HG02623 (cell line): ENCODE measurements around the gene KRT14.
"Not testable (repeated sequence)": the region's sequence is repeated elsewhere in the genome, so short reads cannot be mapped to it uniquely, and the experiment has no call there.

Source experiments
- ATAC-seq: cut with Tn5 transposase; IDR thresholded peaks from one replicate; pipeline ENCODE4 v1.9.1; 2021; ENCODE audit warnings: moderate library complexity; ENCODE audit not compliant: unreplicated experiment

KRT14 gene

DNA sequence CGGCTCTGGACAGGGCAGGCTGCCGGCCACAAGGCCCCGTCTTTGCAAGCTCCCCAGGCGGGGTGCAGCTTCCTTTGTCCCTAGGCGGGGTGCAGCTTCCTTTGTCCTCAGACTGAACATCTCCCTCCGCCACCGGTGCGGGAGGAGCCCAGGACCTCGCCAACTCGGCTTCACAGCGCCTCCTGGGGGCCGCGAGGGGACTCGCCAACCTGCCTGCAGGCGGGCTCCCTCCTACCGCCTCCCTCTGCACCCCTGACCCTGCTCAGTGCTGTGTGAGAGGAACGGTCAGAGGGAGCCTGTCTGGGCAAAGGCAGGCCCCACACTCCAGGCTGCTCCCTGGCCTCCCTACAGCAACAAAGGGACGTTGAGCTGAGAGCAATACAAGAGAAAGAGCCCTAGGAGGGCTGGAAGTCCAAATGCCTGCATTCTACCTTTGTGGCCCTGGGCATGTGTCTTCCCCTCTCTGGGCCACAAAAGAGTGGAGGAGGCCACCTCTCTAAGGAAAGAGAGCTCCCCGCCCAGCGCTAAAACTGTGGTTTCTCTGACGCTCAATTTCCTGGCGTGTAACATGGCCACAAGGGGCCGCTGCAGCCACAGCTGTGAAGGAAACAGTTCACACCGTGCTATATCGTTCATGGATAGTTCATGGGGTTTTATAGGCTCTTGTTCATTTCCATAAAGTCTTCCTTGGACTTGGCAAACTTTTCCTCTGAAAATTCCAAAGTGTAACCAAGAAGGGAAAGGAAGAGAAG is 37.7 kb downstream of the KRT14 start:
- ATAC-seq, result no peak

DNA sequence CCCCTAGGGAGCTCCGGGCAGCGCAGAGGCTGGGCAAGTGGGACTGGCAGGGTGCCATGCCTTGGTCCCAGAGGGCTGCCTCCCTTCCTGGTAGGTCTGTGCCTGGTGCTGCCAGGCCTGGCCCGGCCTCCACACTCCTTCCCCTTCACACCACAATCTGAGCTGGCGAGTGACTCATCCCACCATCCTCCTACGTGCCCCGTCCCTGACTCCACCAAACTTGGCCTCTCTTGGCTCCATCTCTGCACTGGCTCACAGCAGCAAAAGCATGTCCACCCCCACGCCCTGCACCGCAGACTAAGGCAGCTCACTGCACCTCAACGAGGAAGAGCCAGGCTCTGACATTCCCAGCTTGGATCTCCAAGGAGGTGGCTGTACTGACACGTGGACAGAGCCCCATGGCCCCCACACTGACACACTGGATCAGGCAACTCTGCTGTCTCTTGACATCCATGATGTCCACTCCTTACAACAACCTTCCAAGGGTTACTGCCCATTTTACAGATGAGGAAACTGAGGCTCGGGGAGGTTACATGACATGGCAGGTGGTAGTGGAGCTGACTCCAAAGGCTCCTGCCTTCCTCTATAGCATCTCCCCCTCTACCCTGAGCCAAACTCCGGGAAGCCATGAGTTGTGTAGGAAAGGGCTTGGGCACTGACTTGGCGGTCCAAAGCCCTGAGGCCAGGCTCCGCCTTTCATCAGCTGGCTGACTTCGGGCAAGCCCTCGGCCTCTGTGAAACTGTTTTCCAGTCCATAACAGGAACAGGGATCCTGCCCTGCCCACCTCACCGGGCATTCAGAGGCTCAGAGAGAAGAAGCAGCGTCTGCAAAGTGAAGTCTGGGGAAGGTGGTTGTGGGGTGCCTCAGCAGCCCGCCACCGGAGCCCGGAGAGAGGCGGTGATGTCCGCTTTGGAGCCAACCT is 38.5 kb downstream of the KRT14 start:
- ATAC-seq, result no peak

DNA sequence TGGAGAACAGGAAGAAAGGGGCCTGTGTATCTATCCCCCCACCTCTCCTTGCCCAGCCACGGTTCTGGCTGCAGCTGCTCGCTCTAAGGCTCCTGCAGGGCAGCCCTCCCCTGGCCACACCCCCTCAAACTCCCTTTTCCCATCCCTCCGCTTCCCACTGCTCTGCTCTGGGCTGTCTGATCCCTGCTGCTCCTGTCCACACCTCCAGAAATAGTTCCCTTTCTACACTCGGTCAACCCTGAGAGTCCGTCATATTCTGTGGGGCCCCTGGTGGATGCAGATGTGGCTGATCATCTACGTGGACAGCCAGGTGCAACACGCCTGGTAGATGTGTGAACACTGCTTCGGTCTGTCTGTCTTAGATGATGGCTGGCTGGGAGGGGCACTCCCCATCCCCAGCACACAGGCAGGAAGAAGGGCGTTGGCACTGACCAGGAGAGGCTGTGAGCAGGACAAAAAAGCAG is 39.3 kb downstream of the KRT14 start:
- ATAC-seq, result no peak

DNA sequence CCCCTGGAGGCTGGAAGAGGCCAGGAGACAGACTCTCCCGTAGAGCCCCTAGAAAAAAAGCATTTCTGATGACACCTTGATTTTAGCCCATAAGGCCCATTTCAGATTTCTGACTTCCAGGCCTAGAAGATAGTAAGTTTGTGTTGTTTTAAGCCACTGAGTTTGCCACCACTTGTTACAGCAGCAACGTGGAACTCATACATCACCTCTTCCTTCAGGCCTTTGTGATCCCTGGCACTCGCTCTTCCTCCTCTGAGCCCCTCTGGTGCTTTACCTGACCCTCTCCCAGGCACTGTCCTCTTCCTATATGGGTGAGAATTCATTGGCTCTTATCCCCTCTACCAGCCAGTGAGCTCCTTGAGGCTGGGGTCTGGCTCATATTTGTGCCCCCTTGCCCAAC is 39.9 kb downstream of the KRT14 start:
- ATAC-seq, result no peak

DNA sequence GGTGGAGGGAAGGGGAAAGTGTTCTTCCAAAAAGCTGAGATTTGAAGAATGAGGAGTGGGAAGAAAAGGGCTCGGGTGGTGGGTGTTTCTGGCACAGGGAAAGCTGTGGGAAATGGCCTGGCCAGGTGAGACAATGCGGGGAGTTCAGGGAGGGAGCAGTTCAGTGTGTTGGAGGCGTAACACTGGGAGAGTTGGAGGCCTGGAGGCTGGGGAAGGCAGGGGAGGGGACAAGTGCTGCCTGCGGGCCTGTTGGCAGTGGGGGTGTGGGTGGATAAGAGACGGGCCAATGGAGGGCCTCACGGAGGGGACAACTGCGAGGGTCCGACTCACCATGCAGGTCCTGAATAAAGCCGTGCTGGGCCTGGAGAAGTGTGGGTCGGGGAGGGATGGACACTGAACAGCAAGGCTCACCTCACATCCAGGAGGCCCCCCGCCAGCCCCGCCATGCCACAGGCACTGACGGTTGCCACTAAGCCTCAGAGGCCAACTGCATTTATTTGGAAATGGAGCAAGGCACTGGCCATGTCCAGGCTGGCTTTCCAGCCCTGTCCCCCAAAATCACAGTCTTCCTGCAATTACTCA is 40.8 kb downstream of the KRT14 start:
- no peak for ATAC-seq

DNA sequence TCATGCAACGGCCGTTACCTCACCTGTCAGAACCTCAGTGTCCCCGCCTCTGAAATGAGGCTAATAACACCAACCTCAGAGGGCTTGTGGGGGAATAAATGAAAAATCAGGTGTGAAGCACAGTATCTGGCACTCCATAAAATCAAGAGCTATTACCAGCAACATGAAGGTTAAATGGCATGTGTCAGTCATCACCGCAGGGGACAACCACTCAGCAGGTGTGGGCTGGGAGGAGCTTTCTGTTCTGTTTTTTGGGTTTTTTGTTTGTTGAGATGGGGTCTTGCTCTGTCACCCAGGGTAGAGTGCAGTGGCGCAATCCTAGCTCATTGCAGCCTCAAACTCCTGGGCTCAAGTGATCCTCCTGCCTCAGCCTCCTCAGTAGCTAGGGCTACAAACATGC is 41.8 kb downstream of the KRT14 start:
- no peak for ATAC-seq

DNA sequence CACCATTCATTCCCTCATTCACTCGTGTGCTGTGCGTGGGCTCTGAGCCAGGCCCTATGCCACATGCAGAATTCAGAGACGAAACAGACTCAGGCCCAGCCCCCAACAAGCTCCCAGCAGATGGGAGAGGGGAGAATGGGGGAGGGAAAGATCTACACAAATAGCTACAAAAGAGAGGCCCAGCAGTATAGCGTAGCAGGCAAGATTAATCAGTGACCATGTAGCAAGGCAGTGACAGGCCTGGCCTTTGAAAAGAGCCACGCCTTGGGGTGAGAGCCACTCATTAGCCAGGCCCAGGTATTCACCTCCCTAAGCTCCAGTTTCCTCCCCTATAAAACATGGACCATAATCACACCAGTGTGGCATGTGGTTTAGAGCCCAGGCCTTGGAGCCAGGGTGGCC is 42.2 kb downstream of the KRT14 start:
- no peak for ATAC-seq

DNA sequence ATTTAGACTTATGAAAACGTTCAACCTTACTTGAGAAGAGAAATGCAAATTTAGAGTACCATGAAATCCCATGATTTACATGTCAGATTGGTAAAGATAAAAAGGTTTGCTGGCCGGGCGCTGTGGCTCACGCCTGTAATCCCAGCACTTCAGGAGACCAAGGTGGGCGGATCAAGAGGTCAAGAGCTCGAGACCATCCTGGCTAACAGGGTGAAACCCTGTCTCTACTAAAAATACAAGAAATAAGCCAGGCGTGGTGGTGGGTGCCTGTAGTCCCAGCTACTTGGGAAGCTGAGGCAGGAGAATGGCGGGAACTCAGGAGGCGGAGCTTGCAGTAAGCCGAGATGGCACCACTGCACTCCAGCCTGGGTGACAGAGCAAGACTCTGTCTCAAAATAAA is 43.9 kb downstream of the KRT14 start:
- not testable (repeated sequence) for ATAC-seq

DNA sequence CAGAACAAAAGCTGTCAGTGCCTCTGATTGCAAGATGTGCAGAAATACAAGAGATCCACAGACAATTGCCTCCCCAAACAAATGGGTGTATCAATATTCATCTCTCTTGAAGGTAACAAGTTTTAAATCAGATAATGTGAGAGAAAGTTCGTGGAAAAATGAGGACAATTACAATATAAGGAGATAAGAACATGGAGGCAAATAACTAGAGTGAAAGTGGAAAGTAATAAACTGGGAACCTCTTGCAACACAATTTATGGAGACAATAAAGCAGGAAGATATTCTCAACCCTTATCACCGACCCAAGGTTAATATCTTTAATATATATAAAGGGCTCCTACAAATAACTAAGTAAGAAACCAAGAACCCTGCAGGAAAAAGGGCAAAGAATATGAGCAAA is 44.3 kb downstream of the KRT14 start:
- no peak for ATAC-seq

DNA sequence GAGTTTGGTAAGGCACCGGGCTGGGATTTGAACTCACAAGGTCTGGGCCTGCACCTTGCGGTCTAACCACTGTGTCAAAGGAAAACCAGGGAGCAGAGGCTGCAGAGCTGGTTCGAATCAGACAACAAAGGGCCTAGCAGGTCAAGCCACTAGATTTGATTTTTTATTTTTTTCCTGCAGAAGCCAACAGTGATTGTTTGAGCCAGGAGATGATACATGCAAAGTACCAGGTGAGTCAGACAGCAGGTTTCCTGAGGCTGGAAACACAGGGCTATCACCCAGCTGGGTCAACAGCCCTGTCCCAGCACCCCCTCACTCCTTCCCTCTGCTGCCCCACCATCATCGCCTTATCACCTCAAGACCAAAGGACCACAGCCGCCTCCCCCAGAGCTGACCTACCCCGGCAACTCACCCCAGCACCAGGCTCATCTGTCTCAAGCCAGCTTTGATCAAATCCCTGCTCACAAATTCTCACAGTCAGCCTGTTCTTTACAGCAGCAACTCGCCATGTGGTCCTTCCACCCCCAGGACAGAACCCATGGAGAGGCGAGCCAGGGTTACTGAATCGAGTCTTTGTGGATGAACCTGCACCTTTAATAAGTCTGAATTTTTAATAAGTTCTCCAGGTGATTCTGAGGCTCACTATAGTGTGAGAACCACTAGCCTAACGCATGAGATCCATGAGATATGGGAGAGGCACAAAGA is 45.6 kb downstream of the KRT14 start:
- ATAC-seq, result no peak

DNA sequence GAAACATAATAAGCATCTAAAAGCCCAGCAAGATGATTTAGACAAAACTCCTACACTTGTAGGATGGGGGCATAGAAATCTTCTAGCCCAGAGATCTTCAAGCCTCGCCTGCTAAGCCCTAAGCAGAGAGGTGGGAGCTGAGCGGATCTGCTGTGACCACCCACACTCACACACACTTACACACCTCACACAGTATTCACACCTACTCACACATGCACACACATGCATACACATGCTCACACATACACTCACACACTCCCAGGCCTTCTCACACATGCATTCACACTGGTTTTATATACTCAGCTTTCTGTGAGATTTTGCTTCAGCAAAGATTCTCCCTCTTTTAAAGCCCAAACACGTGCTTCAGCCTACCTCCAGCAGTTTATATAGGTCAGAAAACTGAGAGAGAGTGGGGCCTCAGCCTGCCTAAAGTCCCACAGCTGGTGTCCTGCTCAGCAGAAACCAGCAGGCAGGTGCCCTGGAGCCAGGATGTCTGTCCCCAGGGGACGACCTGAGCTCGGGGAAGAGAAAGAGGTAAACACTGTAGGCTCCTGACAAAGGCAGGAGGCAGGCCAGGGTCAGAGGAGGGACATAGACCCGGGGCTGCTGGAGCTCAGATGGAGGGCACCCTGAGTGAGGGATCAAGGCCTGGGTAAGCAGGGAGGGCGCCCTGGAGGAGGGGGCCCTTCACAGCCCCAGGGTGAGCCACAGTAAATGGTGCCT is 46.6 kb downstream of the KRT14 start:
- ATAC-seq, result no peak

DNA sequence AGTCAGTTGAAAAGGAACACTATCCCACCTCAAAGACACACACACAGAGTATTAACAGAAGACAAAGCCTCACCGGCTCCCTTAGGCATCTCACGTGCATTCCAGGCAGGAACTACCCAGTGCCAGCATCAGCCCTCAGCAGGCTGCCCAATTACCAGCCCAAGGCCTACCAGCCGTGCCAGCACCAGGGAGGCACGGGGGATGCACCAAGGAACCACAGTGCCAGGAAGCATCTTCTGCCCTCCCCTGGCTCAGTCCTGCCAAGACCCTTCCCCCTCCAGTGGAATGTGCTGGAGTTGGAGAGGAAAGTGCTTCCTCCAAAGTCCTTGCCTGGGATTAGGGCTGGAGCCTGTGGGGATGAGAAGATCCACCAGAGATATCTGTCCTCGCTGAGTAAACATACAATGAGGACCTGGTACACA is 47.6 kb downstream of the KRT14 start:
- no peak for ATAC-seq

DNA sequence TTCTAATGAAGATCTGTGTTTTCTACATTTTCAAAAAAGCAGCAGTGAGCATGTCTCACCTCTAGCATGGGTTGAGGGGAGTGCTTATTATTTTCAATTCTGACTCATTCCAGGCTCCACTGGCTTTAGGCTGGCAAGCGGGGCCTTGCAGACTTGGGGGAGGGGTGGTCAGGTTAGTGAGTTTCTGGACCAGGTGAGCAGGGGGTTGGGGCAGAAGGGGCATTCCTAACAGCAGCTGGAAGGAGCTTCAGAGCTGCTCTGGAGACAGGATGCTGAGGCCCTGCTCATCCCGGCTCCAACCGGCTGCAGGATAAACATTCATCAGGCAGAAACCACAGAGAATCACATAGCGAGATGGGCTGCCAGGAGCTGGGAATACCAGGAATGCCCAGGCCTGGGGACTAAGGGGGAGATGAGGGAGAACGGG is 48.1 kb downstream of the KRT14 start:
- ATAC-seq, result no peak

DNA sequence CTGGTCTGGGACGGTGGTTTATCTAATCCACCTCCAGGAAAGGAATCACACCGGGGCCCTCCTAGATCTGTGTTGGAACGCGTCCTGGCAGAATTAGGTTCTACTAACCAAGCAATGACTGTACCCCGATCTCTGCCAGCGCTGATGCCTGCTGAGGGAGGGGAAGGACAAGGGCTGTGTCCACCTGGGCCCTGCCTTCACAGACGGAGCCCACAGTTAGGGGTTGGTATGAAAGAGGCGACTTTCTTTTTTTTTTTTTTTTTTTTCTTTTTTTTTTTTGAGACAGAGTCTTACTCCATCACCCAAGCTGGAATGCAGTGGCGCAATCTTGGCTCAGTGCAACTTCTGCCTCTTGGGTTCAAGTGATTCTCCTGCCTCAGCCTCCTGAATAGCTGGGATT is 48.7 kb downstream of the KRT14 start:
- no peak for ATAC-seq

DNA sequence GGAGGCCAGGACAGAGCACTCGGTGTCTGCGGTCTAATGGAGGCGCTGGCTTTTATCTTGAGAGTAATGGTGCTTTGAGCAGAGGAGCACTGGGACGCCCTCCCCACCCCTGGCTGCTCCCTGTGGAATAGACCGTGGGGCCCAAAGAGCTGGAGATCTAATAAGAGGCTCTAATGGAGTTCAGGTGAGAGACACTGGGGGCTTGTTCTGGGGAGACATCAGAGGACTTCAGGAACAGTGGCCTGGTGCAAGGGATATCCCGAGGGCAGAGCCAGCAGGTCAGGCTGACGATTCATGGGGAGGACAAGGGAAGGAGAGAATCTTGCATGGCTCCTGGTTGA is 49.1 kb downstream of the KRT14 start:
- ATAC-seq, result no peak

DNA sequence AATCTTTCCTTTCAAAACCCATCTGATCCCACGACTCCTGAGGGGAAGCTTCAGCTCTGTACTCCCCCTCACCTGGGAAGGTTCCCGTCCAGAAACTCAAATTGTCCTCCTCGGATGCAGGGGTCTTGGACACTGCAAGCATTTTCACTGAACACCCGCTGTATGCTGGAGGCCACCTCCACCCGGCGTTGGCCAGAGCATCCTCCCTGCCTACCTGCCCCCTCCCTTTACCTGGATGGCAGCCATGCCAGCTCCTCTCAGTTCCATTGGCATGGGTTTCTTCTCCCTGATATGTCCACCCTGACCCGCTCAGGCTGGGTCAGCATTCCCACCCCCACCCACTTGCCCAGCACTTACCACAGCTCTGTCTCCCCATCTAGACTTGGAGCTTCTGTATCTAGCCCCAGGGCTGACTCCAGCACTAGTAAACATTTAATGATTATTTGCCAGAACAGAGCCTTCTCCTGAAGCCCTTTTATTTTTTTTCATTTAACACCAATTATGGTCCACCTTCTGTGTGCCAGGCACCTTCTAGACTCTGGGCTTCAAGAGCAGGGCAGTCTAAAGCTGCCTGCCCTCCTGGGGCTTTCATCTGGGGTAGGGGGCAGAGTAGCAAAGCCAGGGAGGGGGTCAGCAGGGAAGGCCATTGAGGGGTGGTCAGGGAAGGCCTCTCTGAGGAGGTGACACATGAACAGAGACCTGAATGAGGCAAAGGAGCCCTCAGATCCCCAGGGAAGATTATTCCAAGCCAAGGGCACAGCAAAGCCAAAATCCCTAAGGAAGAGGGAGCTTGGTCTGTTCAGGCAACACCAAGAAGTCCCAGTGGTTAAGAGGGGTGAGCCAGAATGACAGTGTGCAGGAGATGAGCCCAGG is 49.7 kb downstream of the KRT14 start:
- no peak for ATAC-seq

DNA sequence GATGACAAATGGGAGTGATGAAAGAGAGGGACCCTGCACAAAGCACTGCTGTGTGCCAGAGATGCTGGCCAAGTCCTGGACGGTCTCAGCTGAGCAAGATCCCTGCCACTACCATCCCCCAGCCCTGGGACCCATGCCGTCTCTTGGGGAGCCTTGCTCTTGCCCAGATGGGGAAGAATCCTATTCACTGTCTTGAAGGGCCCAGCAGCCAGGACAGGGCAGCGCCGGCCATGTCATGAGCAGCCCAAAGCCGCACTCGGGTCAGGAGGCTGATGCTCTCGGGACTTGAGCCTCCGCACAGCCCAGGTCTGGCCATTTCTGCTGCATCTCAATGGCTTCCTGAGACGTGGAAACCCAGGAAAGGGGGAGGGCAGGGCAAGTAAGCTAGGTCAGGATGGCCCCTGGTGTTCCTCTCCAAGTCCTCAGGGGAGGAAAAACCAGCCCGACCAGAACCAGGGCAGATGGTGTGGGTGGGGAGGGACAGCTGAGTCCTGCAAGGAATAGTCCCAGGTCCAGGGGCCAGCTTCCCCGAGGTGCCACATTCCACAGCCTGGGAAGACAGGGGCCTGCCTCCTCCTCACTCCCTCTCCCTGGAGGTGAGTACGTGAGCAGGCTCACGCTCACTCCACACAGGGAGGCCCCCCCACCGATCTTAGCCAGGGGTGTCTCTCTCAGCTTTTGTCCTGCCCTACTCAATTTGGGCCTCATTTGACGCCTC is 50.8 kb downstream of the KRT14 start:
- ATAC-seq, result no peak

DNA sequence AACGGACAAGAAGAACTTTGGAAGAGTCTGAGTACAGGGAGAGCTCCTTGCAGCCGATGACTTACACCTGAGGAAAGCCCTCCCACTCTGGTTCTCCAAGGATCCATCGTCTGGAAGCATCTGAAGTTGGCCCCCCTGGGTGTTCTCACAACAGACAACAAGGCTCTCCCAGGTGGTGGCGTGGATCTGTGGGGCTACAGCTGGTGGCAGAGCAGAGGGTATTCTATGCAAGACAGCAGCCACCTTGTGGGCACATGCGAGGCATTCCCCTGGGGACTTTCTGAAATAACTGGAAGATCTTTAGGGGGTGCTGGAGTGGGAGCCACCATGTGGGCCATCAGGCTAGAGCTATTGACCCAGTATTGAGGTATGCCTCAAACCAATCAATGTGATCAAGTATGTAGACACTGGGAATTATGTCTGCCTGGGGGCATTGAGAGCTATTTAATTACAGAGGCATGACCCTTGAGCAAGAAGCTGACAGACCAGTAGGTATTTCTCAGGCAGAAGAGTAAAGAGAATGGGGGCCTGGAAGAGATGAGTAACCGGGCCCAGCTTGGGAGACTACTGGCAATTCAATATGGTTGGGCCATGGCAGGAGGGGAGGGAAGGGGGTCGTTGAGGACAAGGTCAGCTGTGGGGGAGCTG is 51.7 kb downstream of the KRT14 start:
- ATAC-seq, result no peak
